ENCODE measurements around the gene ETV1.

The ETV1 gene

GRCh38 chr7:13901577-13901976 is 87.9 kb downstream of the ETV1 start:
- in situ Hi-C loops (cut with HindIII; ENCODE audit: low pct_ligation_motif_present, low pct_unique_long_range_greater_than_20kb, low sequenced_read_pairs) = no loop called here
- DNase-seq = no peak

- in situ Hi-C loops (cut with HindIII; ENCODE audit: low pct_ligation_motif_present, low pct_unique_long_range_greater_than_20kb, low sequenced_read_pairs) = no loop called here
- DNase-seq = no peak
Observed at GRCh38 chr7:13898957-13899670, 90.4 kb downstream of the ETV1 start.

GRCh38 chr7:13897819-13898218 is 91.6 kb downstream of the ETV1 start:
- in situ Hi-C loops (cut with HindIII; ENCODE audit: low pct_ligation_motif_present, low pct_unique_long_range_greater_than_20kb, low sequenced_read_pairs) = no loop called here
- DNase-seq = no peak

- in situ Hi-C loops (cut with HindIII; ENCODE audit: low pct_ligation_motif_present, low pct_unique_long_range_greater_than_20kb, low sequenced_read_pairs) = no loop called here
- no peak for DNase-seq
Observed at GRCh38 chr7:13894954-13895353, 94.5 kb downstream of the ETV1 start.

- in situ Hi-C loops (cut with HindIII; ENCODE audit: low pct_ligation_motif_present, low pct_unique_long_range_greater_than_20kb, low sequenced_read_pairs) = no loop called here
- DNase-seq = no peak
Observed at GRCh38 chr7:13894377-13894776, 95.1 kb downstream of the ETV1 start.

GRCh38 chr7:13890793-13891192 is 98.7 kb downstream of the ETV1 start:
- in situ Hi-C loops (cut with HindIII; ENCODE audit: low pct_ligation_motif_present, low pct_unique_long_range_greater_than_20kb, low sequenced_read_pairs) = no loop called here
- no peak for DNase-seq

- no peak for DNase-seq
- in situ Hi-C loops (cut with HindIII; ENCODE audit: low pct_ligation_motif_present, low pct_unique_long_range_greater_than_20kb, low sequenced_read_pairs) = no loop called here
Observed at GRCh38 chr7:13886356-13886755, 103.1 kb downstream of the ETV1 start.

GRCh38 chr7:13882051-13882450 is 107.4 kb downstream of the ETV1 start:
- in situ Hi-C loops (cut with HindIII; ENCODE audit: low pct_ligation_motif_present, low pct_unique_long_range_greater_than_20kb, low sequenced_read_pairs) = no loop called here
- no peak for DNase-seq

- in situ Hi-C loops (cut with HindIII; ENCODE audit: low pct_ligation_motif_present, low pct_unique_long_range_greater_than_20kb, low sequenced_read_pairs) = no loop called here
- DNase-seq = no peak
Observed at GRCh38 chr7:13880789-13881188, 108.7 kb downstream of the ETV1 start.

GRCh38 chr7:13879994-13880686 is 109.3 kb downstream of the ETV1 start:
- no peak for DNase-seq
- in situ Hi-C loops (cut with HindIII; ENCODE audit: low pct_ligation_motif_present, low pct_unique_long_range_greater_than_20kb, low sequenced_read_pairs) = no loop called here

GRCh38 chr7:13879143-13879542 is 110.3 kb downstream of the ETV1 start:
- no peak for DNase-seq
- in situ Hi-C loops (cut with HindIII; ENCODE audit: low pct_ligation_motif_present, low pct_unique_long_range_greater_than_20kb, low sequenced_read_pairs) = no loop called here

GRCh38 chr7:13878154-13878553 is 111.3 kb downstream of the ETV1 start:
- in situ Hi-C loops (cut with HindIII; ENCODE audit: low pct_ligation_motif_present, low pct_unique_long_range_greater_than_20kb, low sequenced_read_pairs) = no loop called here
- no peak for DNase-seq

- DNase-seq = no peak
- in situ Hi-C loops (cut with HindIII; ENCODE audit: low pct_ligation_motif_present, low pct_unique_long_range_greater_than_20kb, low sequenced_read_pairs) = no loop called here
Observed at GRCh38 chr7:13875496-13876074, 113.9 kb downstream of the ETV1 start.

GRCh38 chr7:13874783-13875182 is 114.7 kb downstream of the ETV1 start:
- DNase-seq = no peak
- in situ Hi-C loops (cut with HindIII; ENCODE audit: low pct_ligation_motif_present, low pct_unique_long_range_greater_than_20kb, low sequenced_read_pairs) = no loop called here

GRCh38 chr7:13872709-13873108 is 116.8 kb downstream of the ETV1 start:
- in situ Hi-C loops (cut with HindIII; ENCODE audit: low pct_ligation_motif_present, low pct_unique_long_range_greater_than_20kb, low sequenced_read_pairs) = no loop called here
- DNase-seq = no peak

- no peak for DNase-seq
- in situ Hi-C loops (cut with HindIII; ENCODE audit: low pct_ligation_motif_present, low pct_unique_long_range_greater_than_20kb, low sequenced_read_pairs) = no loop called here
Observed at GRCh38 chr7:13871008-13871407, 118.5 kb downstream of the ETV1 start.

- in situ Hi-C loops (cut with HindIII; ENCODE audit: low pct_ligation_motif_present, low pct_unique_long_range_greater_than_20kb, low sequenced_read_pairs) = no loop called here
Observed at GRCh38 chr7:13860734-13861133, 128.7 kb downstream of the ETV1 start.

GRCh38 chr7:13856012-13856411 is 133.5 kb downstream of the ETV1 start:
- no peak for DNase-seq
- in situ Hi-C loops (cut with HindIII; ENCODE audit: low pct_ligation_motif_present, low pct_unique_long_range_greater_than_20kb, low sequenced_read_pairs) = no loop called here

More at GRCh38 chr7:13860734-13861133, 128.7 kb downstream of the ETV1 start:
- no peak for DNase-seq

GRCh38 chr7:13852281-13852968 is 137.0 kb downstream of the ETV1 start:
- DNase-seq = no peak
- in situ Hi-C loops (cut with HindIII; ENCODE audit: low pct_ligation_motif_present, low pct_unique_long_range_greater_than_20kb, low sequenced_read_pairs) = no loop called here

Measured in ACHN (cell line).